ENCODE measurements around the gene GPR152.

Gene GPR152

DNA sequence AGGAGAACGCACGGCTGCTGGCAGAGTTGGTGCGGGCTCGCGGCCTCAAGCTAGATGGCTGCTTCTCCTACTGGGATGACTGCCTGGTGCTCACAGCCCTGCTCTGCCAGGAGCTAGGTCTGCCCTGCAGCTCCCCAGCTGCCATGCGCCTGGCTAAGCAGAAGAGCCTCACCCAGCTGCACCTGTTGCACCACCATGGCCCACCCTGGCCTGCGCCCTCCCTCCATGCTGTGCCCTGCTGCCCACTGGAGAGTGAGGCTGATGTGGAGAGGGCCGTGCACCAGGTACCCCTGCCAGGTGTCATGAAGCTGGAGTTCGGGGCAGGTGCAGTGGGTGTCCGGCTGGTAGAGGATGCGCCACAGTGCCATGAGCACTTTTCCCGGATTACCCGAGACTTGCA, 29.1 kb downstream of the GPR152 start:
- no peak for DNase-seq

DNA sequence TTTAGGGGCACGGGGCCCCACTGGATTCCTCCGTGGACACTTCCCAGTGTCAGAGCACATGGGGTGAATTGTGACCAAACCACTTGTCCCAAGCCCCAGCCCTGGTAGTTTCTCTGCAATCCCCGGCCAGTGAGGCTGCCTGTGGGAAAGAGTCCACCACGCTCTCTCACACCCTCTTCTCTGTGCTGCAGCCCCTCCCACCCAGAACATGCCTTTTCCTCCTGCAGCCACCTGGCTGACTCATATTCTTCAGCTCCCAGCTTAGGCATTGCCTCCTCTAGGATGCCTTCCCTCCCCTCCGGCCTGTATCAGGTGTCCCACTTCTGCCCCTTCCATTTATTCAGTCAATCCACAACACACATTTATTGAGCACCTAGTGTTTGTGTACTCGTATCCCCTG, 29.6 kb downstream of the GPR152 start:
- no peak for DNase-seq

DNA sequence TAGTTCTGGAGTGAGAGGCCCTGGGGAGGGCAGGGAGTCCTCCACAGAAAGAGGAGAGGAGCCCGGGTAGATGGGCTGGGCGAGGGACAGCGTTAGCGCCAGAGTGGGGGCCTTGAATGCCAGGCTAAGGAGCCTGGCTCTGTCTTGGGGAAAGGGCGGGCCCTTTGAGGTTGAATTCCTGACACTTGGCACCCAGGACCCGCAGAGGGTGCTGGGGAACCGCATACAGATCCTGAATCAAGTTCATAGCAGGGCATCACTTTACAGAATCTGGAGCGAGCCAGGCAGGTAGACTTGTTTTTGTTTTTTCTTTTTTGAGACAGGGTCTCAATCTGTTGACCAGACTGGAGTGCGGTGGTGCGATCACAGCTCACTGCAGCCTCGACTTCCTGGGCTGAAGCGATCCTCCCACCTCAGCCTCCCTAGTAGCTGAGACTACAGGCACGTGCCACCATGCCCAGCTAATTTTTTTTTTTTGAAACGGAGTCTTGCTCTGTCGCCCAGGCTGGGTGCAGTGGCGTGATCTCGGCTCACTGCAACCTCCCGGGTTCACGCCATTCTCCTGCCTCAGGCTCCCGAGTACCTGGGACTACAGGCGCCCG, 31.0 kb downstream of the GPR152 start:
- DNase-seq: no peak

- peak; percentile 80 for DNase-seq
Observed at GRCh38 chr11:67420646-67421429, 31.7 kb downstream of the GPR152 start.

DNA sequence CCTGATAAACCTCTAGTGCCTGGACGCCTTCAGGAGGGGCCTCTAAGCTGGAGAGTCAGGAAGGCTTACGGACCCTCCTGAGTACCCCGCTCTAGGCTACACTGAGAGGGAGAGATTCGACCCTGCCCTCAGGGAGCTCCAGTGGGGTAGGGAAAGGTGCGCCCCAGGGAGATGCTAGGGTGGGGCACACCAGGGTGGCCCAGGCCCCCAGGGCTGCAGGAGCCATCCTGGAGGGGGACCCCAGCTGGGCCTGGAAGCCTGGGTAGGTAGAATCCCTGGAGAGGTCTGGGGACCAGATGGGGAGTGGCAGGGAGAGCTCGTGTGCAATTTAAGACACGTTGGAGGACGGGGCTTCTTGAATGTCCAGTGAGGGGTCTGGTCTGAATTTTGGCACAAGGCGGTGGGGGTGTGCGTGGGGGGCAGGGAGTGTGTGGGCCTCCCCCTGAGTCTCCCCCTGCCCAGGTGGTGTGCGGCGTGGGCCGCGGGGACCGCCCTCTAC, 32.3 kb downstream of the GPR152 start:
- DNase-seq: no peak

- DNase-seq: no peak
Observed at GRCh38 chr11:67419325-67420049, 33.0 kb downstream of the GPR152 start.

DNA sequence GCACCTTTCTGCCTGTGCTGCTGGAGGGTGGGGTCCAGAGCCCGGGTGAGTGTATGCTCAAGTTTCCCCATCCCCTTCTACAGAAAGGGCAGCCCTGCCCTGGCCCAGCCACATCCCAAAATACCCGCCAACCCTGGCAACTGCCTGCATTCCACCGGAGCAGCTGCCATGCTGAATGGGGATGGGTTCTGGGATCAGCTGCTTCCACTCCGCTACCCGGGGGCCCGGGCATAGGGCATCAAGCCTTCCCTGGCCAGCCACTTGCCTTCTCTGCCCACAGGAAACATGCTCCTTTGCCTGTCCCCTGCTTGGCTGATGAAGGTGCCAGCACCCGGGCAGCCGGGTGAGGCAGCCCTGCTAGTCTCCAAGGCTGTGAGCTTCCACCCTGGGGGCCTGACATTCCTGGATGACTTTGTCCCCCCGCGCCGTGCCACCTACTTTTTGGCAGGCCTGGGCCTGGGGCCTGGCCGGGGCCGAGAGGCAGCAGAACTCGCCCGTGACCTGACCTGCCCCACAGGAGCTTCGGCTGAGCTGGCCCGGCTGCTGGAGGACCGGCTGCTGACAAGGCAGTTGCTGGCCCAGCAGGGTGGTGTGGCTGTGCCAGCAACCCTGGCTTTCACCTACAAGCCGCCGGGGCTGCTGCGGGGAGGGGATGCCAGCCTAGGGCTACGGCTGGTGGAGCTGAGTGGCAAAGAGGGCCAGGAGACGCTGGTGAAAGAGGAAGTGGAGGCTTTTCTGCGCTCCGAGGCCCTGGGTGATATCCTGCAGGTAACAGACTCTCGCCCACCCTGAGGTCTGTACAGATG, 33.9 kb downstream of the GPR152 start:
- peak; percentile 22 for DNase-seq

GRCh38 chr11:67417425-67417824, 35.1 kb downstream of the GPR152 start:
- DNase-seq: no peak

GRCh38 chr11:67416416-67417335, 35.9 kb downstream of the GPR152 start:
- DNase-seq: peak; percentile 16

DNA sequence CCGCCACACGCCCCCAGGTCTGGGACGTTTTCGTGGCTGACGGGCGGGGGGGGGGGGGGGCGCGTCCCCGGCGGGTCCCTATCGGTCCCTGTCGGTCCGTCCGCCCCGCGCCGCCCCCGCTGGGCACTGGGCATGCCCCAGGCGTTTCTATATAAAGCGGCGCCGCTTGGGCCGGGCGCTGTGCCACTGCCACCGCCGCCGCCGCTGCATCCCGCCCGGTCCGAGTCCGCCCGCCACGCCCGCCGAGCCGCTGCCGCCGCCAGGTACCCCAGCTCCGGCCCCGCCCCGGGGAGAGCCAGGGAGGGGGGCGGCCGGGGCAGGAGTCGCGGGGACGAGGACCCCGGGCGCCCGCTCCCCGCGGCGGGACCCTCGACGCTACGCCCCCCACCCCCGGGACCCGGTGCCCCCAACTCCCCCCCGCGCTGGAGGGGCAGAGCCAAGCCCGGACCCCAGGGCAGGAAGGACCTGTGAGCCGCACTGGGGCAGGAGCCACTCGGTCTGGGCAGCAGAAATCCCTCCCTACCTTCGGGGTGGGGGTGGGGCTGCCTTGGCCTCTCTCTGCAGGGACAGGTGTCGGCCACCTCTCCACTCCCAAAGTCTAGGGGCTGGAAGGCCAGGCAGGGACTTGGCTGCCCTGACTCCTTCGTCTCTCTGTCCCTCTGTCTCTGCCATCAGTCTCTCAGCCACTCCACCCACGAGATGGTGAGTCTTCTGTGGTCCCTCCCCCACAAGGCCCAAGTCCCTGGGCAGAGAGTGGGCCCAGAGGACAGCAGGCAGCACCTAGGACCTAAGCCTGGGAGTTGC, 36.8 kb downstream of the GPR152 start, which contains the start of gene CARNS1:
TSS of gene CARNS1 (plus strand) at position 178 of the 804 bp plus-strand sequence. CDS start at position 700, 522 bp downstream.
- DNase-seq: no peak

DNA sequence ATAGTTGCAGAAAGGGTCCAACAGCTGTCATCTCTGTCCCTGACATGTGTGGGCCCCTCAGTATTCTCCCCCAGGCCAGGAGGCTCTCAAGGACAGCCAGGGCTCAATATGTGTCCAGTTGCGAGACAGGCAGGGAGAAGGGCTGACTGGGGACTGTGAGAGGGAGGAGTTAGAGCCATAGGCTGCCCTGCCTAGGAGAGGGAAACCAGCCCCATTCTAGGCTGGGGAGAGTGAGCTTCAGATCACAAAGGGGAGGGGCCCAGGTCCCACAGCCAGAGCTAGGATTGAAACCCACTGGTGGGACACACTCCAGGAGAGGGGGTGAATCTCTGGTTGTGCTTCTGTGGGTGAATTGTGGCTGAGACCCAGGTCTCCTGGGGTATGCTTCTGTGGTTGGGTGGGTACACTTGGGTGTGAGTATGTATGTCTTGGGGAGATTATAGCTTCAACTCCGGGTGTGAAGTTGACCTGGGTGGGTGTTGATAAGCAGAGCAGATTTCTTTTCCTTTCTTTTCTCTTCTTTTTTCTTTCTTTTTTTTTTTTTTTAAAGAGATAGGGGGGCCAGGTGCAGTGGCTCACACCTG, 39.2 kb downstream of the GPR152 start:
- no peak for DNase-seq

- DNase-seq: no peak
Observed at GRCh38 chr11:67412495-67413179, 39.9 kb downstream of the GPR152 start.

GRCh38 chr11:67411785-67412152, 40.8 kb downstream of the GPR152 start:
- no peak for DNase-seq

GRCh38 chr11:67410984-67411784, 41.3 kb downstream of the GPR152 start:
- DNase-seq: no peak

DNA sequence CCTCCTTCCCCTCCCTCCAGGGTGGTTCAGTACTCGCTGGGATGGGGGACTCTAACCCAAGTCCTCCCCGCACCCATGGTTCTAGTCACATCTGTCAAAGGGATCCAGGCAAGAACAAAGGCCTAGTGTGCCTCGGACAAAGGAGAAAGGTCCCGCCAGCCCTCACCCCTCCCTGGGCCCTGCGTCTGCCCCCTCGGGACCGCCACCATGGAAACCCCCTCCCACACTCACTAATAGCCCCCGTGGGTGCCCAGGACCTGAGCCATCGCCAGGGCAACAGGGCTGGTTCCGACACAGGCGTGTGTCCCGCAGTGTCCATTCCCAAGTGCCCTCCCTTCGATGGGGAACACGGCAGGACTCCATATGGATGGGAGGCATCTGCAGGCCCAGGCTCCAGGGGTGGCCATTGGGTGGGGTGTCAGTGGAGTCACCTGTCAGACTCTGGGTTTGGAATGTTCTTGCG, 42.1 kb downstream of the GPR152 start:
- DNase-seq: no peak

GRCh38 chr11:67409781-67410368, 42.7 kb downstream of the GPR152 start:
- DNase-seq: no peak

DNA sequence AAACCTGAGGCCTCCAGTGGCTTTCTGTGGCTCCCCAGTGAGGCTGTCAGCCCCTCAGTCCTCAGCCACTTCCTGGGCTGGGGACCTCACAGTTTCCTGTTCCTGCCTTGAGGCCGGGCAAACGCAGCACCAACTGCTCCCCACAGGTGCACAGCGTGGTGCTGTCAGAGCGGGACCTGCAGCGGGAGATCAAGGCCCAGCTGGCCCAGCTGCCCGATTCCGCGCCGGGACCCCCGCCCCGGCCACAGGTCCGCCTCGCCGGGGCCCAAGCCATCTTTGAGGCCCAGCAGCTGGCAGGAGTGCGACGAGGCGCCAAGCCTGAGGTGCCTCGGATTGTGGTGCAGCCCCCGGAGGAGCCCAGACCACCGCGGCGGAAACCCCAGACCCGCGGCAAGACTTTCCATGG, 43.3 kb downstream of the GPR152 start:
- peak; percentile 63 for DNase-seq

GRCh38 chr11:67408437-67409200, 43.9 kb downstream of the GPR152 start:
- no peak for DNase-seq

Data from MV-4-11 (cell line).